Neural cell (in vitro differentiated cells): ENCODE data around the gene GOLGA7B.

ENCODE experiments used
- EP300 ChIP-seq: fragments of 450-650 bp; conservative IDR thresholded peaks from 2 replicates; pipeline ENCODE4 v1.6.1; 2014; ENCODE audit warnings: antibody characterized with exemption, mild to moderate bottlenecking, moderate library complexity; ENCODE audit not compliant: poor library complexity, severe bottlenecking
- EZH2 ChIP-seq: fragments of 200-600, 300-800 bp; shearing (Covaris generic), sonication (generic); IDR thresholded peaks from 2 replicates; pipeline ENCODE4 v1.6.1; 2014; ENCODE audit warnings: antibody characterized with exemption, low read length, borderline replicate concordance, mild to moderate bottlenecking; ENCODE audit not compliant: insufficient read depth, poor library complexity, severe bottlenecking
- MXI1 ChIP-seq: fragments of 450-650 bp; conservative IDR thresholded peaks from 2 replicates; pipeline ENCODE4 v1.6.1; 2014; ENCODE audit warnings: antibody characterized with exemption, mild to moderate bottlenecking; ENCODE audit not compliant: poor library complexity, severe bottlenecking
- POLR2AphosphoS5 ChIP-seq: IDR thresholded peaks from 2 replicates; pipeline ENCODE4 v1.6.1; 2012
- SMC3 ChIP-seq: fragments of 450-650 bp; conservative IDR thresholded peaks from 2 replicates; pipeline ENCODE4 v1.6.1; 2014; ENCODE audit warnings: antibody characterized with exemption, mild to moderate bottlenecking, moderate library complexity; ENCODE audit not compliant: poor library complexity
- TAF1 ChIP-seq: IDR thresholded peaks from 2 replicates; pipeline ENCODE4 v1.6.1; 2012; ENCODE audit warnings: low read depth
- TF ChIP-seq, protein P1 (sequence below): fragments of 450-650 bp; IDR thresholded peaks from 2 replicates; pipeline ENCODE4 v1.5.1; 2014; ENCODE audit warnings: antibody characterized with exemption, mild to moderate bottlenecking, moderate library complexity; ENCODE audit not compliant: poor library complexity, severe bottlenecking

- TF ChIP-seq, protein P1, sequence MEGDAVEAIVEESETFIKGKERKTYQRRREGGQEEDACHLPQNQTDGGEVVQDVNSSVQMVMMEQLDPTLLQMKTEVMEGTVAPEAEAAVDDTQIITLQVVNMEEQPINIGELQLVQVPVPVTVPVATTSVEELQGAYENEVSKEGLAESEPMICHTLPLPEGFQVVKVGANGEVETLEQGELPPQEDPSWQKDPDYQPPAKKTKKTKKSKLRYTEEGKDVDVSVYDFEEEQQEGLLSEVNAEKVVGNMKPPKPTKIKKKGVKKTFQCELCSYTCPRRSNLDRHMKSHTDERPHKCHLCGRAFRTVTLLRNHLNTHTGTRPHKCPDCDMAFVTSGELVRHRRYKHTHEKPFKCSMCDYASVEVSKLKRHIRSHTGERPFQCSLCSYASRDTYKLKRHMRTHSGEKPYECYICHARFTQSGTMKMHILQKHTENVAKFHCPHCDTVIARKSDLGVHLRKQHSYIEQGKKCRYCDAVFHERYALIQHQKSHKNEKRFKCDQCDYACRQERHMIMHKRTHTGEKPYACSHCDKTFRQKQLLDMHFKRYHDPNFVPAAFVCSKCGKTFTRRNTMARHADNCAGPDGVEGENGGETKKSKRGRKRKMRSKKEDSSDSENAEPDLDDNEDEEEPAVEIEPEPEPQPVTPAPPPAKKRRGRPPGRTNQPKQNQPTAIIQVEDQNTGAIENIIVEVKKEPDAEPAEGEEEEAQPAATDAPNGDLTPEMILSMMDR: no peak
- TF ChIP-seq EZH2 (no peak), SMC3 (no peak), TAF1 (no peak), EP300 (no peak), POLR2AphosphoS5 (no peak), MXI1 (no peak)
These were observed 43.3 kb downstream of the GOLGA7B start for GRCh38 chr10:97892939-97893338.
